Pons (tissue), 1 donor: ENCODE measurements around the gene ITGB1BP2.
"Not testable (repeated sequence)": the region's sequence is repeated elsewhere in the genome, so short reads cannot be mapped to it uniquely, and the experiment has no call there.

Experiments used
- DNase-seq: peaks from one replicate; pipeline ENCODE4 v3.0.0-alpha.2; 2016; ENCODE audit warnings: low spot score

ITGB1BP2 gene

DNA sequence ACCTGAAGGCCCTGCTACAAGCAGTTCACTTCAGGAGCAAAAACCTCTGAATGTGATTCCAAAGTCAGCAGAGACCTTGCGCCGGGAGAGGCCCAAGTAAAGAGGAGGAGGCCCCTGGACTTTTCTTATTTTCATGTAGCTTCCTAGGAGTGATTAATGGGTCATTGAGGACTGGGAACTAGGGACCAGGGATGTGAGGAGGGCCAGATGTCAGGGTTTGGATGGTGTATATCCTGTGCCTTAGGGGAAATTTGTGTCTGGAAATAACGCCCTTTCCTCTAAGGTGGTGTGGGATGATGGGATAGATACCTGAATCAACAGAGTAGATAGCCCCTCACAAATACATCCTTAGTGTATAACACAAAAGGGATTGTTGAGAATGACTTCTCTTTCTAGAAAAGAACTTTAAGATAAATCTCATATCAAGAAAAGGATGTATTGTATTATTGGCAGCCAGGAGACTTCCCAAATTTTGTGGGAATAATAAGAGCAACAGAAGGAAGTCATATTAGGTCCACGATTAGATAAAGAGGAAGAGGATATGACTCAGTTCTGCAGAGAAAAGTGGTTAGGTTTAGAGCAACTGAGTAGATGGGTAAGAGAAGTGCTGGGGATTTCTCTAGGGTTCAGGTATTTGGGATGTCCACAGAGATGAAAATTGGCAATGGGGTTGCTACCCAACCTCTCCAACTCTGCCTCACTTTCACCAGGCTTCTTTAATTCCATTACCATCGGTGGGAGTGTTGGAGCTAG lies 1.1 kb downstream of the ITGB1BP2 start:
- DNase-seq = no peak

GRCh38 chrX:71304561-71304960 lies 3.0 kb downstream of the ITGB1BP2 start:
- DNase-seq = no peak

DNA sequence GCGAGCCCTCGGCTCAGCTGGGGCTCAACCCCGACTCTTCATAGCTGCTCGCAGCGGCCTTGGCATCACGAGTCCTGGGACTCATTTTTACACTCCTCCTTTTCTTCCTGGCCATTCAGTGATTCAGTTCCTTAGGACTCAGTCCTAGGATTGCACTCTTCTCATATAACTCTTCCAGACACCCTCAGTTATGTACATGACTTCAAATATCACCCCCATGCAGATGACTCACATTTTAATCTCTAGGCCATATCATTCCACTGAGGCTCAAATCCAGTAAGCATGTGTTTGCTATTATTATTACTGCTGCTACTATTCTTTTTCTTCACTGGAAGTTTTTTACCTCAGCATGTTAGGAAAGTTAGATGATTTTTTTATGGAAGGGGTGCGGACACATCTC lies 14.4 kb downstream of the ITGB1BP2 start:
- no peak for DNase-seq

DNA sequence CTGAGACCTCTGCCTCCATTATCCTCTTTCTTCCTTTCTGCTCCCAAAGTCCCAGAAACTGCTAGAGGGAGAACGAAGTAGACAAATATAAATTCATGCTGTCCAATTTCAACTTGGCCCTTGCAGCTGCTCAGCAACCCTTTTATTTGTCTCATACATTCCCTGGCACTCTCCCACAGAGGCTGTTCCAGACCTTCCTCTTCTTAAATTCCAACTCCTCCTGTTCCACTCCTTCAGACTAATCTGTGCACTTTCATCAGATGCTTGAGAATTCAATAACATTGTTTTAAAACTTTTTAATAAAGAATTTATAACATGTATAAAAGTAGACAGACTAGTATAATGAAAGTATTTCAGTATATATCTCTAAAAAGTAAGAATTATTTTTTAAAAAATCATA lies 15.4 kb downstream of the ITGB1BP2 start:
- not testable (repeated sequence) for DNase-seq

DNA sequence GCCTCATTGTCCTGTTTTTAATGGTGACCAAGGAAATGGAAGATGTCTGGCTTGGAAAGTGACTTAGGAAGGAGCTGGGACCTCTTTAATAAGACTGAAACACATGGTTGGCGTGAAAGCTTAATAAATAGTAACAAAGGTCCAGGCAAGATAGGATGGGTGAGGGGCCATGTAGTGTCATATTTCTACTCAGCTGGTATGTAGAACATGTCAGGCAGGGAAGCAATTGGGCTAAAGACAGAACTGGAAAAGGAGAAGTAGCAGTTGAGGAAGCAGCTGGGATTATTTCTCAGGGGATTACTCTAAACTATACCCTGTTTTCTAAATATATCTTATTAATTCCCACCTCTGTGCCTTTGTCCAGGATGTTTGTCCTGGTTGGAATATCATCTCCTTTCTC lies 18.6 kb downstream of the ITGB1BP2 start:
- no peak for DNase-seq

GRCh38 chrX:71321731-71322130 lies 20.2 kb downstream of the ITGB1BP2 start:
- DNase-seq = no peak

DNA sequence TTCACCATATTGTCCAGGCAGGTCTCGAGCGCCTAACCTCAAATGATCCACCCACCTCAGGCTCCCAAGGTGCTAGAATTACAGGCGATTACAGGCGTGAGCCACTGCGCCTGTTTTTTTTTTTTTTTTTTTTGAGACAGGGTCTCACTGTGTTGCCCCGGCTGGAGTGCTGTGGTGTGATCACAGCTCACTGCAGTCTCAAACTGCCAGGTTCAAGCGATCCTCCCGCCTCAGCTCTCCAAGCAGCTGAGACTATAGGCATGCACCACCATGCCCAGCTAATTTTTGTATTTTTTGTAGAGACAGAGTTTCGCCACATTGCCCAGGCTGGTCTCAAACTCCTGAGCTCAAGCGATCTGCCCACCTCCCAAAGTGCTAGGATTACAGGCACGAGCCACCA lies 22.9 kb downstream of the ITGB1BP2 start:
- DNase-seq = not testable (repeated sequence)

- no peak for DNase-seq
These were observed 24.8 kb downstream of the ITGB1BP2 start for GRCh38 chrX:71326394-71326793.

DNA sequence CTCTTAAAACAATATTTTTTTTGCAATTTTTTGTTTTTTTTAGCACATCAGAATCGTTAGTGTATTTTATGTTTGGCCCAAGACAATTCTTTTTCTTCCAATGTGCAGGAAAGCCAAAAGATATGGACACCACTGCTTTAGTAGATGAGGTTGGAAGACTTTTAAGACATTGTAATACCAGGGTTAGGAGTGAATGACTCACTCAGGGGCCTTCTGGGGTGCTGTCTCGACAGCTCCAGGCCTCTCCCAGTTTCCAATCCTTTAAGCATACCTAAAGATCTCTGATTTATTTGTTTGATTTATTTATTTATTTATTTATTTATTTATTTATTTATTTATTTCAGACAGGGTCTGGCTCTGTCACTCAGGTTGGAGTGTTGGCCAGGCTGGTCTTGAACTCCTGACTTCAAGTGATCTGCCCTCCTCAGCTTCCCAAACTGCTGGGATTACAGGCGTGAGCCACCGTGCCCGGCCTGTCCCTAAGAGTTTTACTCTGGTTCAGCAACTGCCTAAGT lies 47.7 kb downstream of the ITGB1BP2 start:
- not testable (repeated sequence) for DNase-seq

DNA sequence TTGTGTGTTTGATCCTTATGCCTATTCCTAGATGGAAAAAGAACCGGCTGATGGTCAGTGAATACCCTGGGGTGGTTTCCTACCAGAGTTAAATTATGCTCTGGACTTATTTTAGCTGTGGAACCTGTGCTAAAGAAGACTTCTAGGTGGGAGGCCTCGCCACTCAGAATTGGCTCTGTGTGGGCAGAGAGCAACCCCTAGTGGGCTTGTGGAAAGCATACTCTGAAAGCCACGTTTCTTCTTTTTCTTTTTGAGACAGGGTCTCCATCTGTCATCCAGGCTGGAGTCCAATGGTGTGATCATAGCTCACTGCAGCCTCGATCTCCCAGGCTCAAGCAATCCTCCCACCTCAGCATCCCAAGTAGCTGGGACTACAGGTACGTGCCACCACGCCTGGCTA lies 48.3 kb downstream of the ITGB1BP2 start:
- DNase-seq = not testable (repeated sequence)

DNA sequence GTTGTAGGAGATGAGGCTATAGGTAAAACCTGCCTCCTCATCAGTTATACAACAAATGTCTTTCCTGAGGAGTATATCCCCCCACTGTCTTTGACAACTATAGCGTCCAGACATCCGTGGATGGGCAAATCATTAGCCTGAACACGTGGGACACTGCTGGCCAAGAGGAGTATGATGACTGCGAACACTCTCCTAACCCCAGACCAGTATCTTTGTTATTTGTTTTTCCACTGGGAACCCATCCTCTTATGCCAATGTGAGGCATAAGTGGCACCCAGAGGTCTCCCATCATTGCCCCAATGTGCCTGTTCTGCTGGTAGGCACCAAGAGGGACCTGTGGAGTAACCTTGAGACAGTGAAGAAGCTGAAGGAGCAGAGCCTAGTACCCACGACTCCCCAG lies 50.9 kb downstream of the ITGB1BP2 start:
- not testable (repeated sequence) for DNase-seq
